Measurements from ENCODE around the gene PLPPR3. TPM values are rescaled to one million over a fixed set of nuclear protein-coding genes. Genes with fewer than 3 reads are reported as not detected.

PLPPR3 gene
- polyA plus RNA-seq, 1 of the 3 experiments (the other 2 are of a cell fraction): 1.6 TPM

DNA sequence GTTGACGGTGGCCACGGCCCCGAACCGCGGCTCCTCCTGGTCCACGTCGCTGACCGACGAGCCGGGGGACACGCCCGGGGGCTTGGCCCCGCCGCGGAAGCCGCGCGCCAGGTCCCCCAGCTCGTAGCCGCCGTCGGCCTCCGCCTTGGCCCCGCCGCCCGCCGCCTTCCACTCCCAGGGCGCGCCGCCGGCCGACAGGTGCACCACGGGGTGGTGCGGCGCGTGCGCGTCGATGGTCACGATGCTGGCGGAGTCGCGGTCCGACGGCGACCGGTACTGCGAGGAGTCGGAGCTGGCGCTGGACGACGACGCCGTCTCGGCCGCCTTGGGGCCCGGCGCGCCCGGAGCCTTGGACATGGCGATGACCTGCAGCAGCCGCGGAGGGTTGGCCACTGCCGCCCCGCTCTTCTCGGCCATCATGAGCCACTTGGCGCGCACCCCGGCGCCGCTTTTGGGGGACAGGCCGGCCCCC lies 9.0 kb downstream of the PLPPR3 start:
- Histone ChIP-seq H3K36me3 (replicated peaks in 1 of 2; ENCODE audit: control insufficient read depth in 1 of 2, insufficient read depth in 2 of 2, low read length in 1 of 2) (peaks cover 30 to 37% of the 10 kb centered on the region in 2 experiments), H3F3A (replicated peaks; ENCODE audit: insufficient read depth) (peaks cover 28% of the 10 kb centered on the region), H3K9me2 (no peaks in the 10 kb centered on the region), H3K27ac (ENCODE audit: low read depth in 2 of 2, low read length in 1 of 2) (no peak overlapping the region), H3K4me1 (ENCODE audit: control insufficient read depth in 1 of 2, insufficient read depth in 2 of 2, low read depth in 1 of 2, low read length in 1 of 2) (no peaks in the 10 kb centered on the region), H2AFZ (ENCODE audit: low read depth) (no peak overlapping the region), H3K9me3 (no peaks in the 10 kb centered on the region), H4K20me1 (ENCODE audit: insufficient read depth) (peaks cover 44% of the 10 kb centered on the region), H3K4me2 (no peak overlapping the region), H3K9ac (no peak overlapping the region), H3K4me3 (ENCODE audit: low read depth in 2 of 2, low read length in 1 of 2) (no peak overlapping the region), H3K27me3 (ENCODE audit: insufficient read depth) (no peaks in the 10 kb centered on the region), H3K79me2 (ENCODE audit: insufficient read depth) (peaks cover 21% of the 10 kb centered on the region; the same call in 1 of the 2 replicates)
- TF ChIP-seq SIN3A (IDR thresholded peaks at IDR 0.05; ENCODE audit: borderline replicate concordance, low read depth, low read length): no peak
- TF ChIP-seq, protein P1, sequence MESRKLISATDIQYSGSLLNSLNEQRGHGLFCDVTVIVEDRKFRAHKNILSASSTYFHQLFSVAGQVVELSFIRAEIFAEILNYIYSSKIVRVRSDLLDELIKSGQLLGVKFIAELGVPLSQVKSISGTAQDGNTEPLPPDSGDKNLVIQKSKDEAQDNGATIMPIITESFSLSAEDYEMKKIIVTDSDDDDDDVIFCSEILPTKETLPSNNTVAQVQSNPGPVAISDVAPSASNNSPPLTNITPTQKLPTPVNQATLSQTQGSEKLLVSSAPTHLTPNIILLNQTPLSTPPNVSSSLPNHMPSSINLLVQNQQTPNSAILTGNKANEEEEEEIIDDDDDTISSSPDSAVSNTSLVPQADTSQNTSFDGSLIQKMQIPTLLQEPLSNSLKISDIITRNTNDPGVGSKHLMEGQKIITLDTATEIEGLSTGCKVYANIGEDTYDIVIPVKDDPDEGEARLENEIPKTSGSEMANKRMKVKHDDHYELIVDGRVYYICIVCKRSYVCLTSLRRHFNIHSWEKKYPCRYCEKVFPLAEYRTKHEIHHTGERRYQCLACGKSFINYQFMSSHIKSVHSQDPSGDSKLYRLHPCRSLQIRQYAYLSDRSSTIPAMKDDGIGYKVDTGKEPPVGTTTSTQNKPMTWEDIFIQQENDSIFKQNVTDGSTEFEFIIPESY (IDR thresholded peaks at IDR 0.05; ENCODE audit: borderline replicate concordance, low read depth): no peak
- no peak for TF ChIP-seq NRF1 (IDR thresholded peaks at IDR 0.05; ENCODE audit: low read depth, low read length)
- TF ChIP-seq MEF2A (IDR thresholded peaks at IDR 0.05; ENCODE audit: borderline replicate concordance, low read depth): no peak
- TF ChIP-seq JUND (IDR thresholded peaks at IDR 0.05): no peak
- no peak for TF ChIP-seq GABPA (IDR thresholded peaks at IDR 0.05; ENCODE audit: low read depth)
- no peak for TF ChIP-seq TAF1 (IDR thresholded peaks at IDR 0.05; ENCODE audit: borderline replicate concordance, low read depth, low read length)
- no peak for TF ChIP-seq MXI1 (IDR thresholded peaks at IDR 0.05; ENCODE audit: low read depth, low read length)
- TF ChIP-seq RXRA (IDR thresholded peaks at IDR 0.05; ENCODE audit: borderline replicate concordance, low read depth): no peak
- no peak for TF ChIP-seq FOSL2 (IDR thresholded peaks at IDR 0.05; ENCODE audit: borderline replicate concordance, low read depth)
- TF ChIP-seq TCF12 (IDR thresholded peaks at IDR 0.05): no peak
- ChIA-PET CTCF (no interaction called here), POLR2A (no interaction called here)
- no peak for DNase-seq
- WGBS (ENCODE audit: low lambda C conversion rate): 98% methylated on average over 13 of the region's 72 CpGs

DNA sequence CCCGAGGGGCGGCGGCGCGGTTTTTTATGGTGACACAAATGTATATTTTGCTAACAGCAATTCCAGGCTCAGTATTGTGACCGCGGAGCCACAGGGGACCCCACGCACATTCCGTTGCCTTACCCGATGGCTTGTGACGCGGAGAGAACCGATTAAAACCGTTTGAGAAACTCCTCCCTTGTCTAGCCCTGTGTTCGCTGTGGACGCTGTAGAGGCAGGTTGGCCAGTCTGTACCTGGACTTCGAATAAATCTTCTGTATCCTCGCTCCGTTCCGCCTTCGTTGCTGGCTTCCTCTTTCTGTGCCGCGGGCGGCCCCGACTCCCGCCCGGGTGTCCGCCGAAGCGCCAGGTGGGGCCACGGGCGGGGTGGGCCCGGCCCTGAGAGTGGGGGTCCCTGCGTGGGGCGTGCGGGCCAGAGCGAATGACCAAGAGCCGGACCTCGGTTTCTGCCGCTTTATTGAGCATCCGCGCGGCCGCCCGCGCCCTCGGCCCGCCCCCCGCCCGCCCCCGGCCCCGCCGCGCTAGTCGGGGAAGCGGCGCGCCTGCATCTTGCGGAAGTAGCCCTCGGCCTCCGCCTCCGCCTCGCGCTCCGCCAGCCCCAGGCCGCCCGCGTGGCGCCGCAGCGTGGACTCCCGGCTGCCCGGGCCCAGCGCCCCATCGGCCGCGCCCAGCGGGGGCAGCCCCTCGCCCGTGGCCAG lies 9.6 kb downstream of the PLPPR3 start:
- no peak overlapping the region for H3K9ac ChIP-seq
- DNase-seq: peak; percentile 61
- H3K9me3 ChIP-seq: no peaks in the 10 kb centered on the region
- peaks cover 27% of the 10 kb centered on the region; the same call in 1 of the 2 replicates for H3K79me2 ChIP-seq (ENCODE audit: insufficient read depth)
- no peaks in the 10 kb centered on the region for H3K9me2 ChIP-seq
- H3K36me3 ChIP-seq (replicated peaks in 1 of 2; ENCODE audit: control insufficient read depth in 1 of 2, insufficient read depth in 2 of 2, low read length in 1 of 2): peaks cover 36 to 43% of the 10 kb centered on the region in 2 experiments
- H3K4me3 ChIP-seq (ENCODE audit: low read depth in 2 of 2, low read length in 1 of 2): no peak overlapping the region
- H2AFZ ChIP-seq (ENCODE audit: low read depth): no peak overlapping the region
- no peaks in the 10 kb centered on the region for H3K4me1 ChIP-seq (ENCODE audit: control insufficient read depth in 1 of 2, insufficient read depth in 2 of 2, low read depth in 1 of 2, low read length in 1 of 2)
- ChIA-PET POLR2A (no interaction called here), CTCF (interaction anchor here (1.3 kb wide), 1 partner anchor 11 kb away, joined by 5 read pairs; no protein-coding TSS in a partner anchor)
- no peak for TF ChIP-seq ELF1 (IDR thresholded peaks at IDR 0.05)
- H3K4me2 ChIP-seq: no peak overlapping the region
- H3K27ac ChIP-seq (ENCODE audit: low read depth in 2 of 2, low read length in 1 of 2): no peak overlapping the region
- peaks cover 50% of the 10 kb centered on the region for H4K20me1 ChIP-seq (ENCODE audit: insufficient read depth)
- peaks cover 34% of the 10 kb centered on the region for H3F3A ChIP-seq (replicated peaks; ENCODE audit: insufficient read depth)
- 97% methylated on average over 43 of the region's 80 CpGs for WGBS (ENCODE audit: low lambda C conversion rate)
- H3K27me3 ChIP-seq (ENCODE audit: insufficient read depth): no peaks in the 10 kb centered on the region
